H1 (cell line): Measurements from ENCODE around the gene DDB1. TPM values are rescaled to one million over a fixed set of nuclear protein-coding genes. Genes with fewer than 3 reads are reported as not detected.

Source experiments
- CHD7 ChIP-seq: fragments of 300-600 bp; sonication (generic); IDR thresholded peaks from 2 replicates; pipeline ENCODE4 v1.7.1; 2012; ENCODE audit warnings: low read length, moderate library complexity, mild to moderate bottlenecking, inconsistent platforms; ENCODE audit not compliant: insufficient replicate concordance
- GABPA ChIP-seq: IDR thresholded peaks from 2 replicates; pipeline ENCODE4 v1.6.1; 2011; ENCODE audit warnings: mild to moderate bottlenecking, low read length, moderate library complexity, borderline replicate concordance; ENCODE audit not compliant: insufficient read depth
- KDM1A ChIP-seq: fragments of 200-600, 300-600 bp; sonication (generic); IDR thresholded peaks from 2 replicates; pipeline ENCODE4 v1.7.1; 2016; ENCODE audit warnings: mild to moderate bottlenecking, low read length, borderline replicate concordance
- MAFK ChIP-seq: IDR thresholded peaks from 2 replicates; pipeline ENCODE4 v1.6.1; 2012; ENCODE audit warnings: low read depth, mild to moderate bottlenecking, improper control_type of control experiment, low read length
- POLR2AphosphoS5 ChIP-seq: IDR thresholded peaks from 2 replicates; pipeline ENCODE4 v1.6.1; 2011; ENCODE audit warnings: low read depth, low read length
- SIX5 ChIP-seq: IDR thresholded peaks from 2 replicates; pipeline ENCODE4 v1.6.1; 2011; ENCODE audit warnings: mild to moderate bottlenecking, low read depth, low read length
- SP4 ChIP-seq: IDR thresholded peaks from 2 replicates; pipeline ENCODE4 v1.6.1; 2012; ENCODE audit warnings: low read length, inconsistent platforms
- SRF ChIP-seq: IDR thresholded peaks from 2 replicates; pipeline ENCODE4 v1.6.1; 2011; ENCODE audit warnings: mild to moderate bottlenecking, low read depth, low read length, moderate library complexity
- SUZ12 ChIP-seq: fragments of 200-600 bp; sonication (generic); IDR thresholded peaks from 2 replicates; pipeline ENCODE4 v1.6.1; 2012; ENCODE audit warnings: mild to moderate bottlenecking, inconsistent platforms, low read length, moderate library complexity, mixed read lengths
- TAF7 ChIP-seq: optimal IDR thresholded peaks from 2 replicates; pipeline ENCODE3; 2011; ENCODE audit warnings: low read depth, mild to moderate bottlenecking, inconsistent platforms, low read length, moderate library complexity, borderline replicate concordance
- YY1 ChIP-seq: IDR thresholded peaks from 2 replicates; pipeline ENCODE4 v1.6.1; 2011; ENCODE audit warnings: low read depth, mild to moderate bottlenecking, low read length
- polyA plus RNA-seq, 7 experiments: library from polyadenylated mRNA; depleted of rRNA in 3 of 7; stranded (reverse) in 5 of 7; unstranded in 2 of 7; fragments of >200 nt in 5 of 7; fragments of 200-250 nt in 2 of 7; gene quantifications; 1 replicate in 5 of 7; 2 replicates in 1 of 7; 4 replicates in 1 of 7; pipeline versions ENCODE4 v1.2.1 to v1.2.3, GENCODE V29; 2011 to 2013; ENCODE audit warnings: missing spikeins in 2 of 7, mixed read lengths in 2 of 7
- total RNA-seq: library from RNA; stranded (reverse); fragmentation: NEBNext Ultra II Directional; extraction: Animal tissue kit (Norgen Biotek cat#: 25700); gene quantifications from 2 replicates; pipeline ENCODE4 v1.2.1, GENCODE V29; 2021

Gene DDB1
- total and polyA plus RNA-seq, 2 of the 8 experiments (the other 6 are each of a cell fraction or from before 2014, with no cell fraction given) = 275 to 306 TPM

- TF ChIP-seq CHD7 = no peak
- TF ChIP-seq GABPA = no peak
- no peak for TF ChIP-seq SIX5
- no peak for TF ChIP-seq SP4
- no peak for TF ChIP-seq TAF7
- no peak for TF ChIP-seq SUZ12
- no peak for TF ChIP-seq MAFK
- no peak for TF ChIP-seq YY1
- no peak for TF ChIP-seq KDM1A
- TF ChIP-seq POLR2AphosphoS5 = no peak
- TF ChIP-seq SRF = no peak
- TF ChIP-seq, all 59 proteins: peak for 0
Measured at GRCh38 chr11:61305417-61305816, 27.5 kb downstream of the DDB1 start (continued).
